Measurements from ENCODE around the gene TRAF4. TPM values are rescaled to one million over a fixed set of nuclear protein-coding genes. Genes with fewer than 3 reads are reported as not detected.
"Not testable (repeated sequence)": the region's sequence is repeated elsewhere in the genome, so short reads cannot be mapped to it uniquely, and the experiment has no call there.

The TRAF4 gene
- total RNA-seq, 1 donor from 2014 or later = 35.6 TPM

GRCh38 chr17:28714281-28714680 is 29.5 kb upstream of the TRAF4 start:
- DNase-seq = no peak

- no peak for DNase-seq
Observed at GRCh38 chr17:28715217-28715616, 28.6 kb upstream of the TRAF4 start.

DNA sequence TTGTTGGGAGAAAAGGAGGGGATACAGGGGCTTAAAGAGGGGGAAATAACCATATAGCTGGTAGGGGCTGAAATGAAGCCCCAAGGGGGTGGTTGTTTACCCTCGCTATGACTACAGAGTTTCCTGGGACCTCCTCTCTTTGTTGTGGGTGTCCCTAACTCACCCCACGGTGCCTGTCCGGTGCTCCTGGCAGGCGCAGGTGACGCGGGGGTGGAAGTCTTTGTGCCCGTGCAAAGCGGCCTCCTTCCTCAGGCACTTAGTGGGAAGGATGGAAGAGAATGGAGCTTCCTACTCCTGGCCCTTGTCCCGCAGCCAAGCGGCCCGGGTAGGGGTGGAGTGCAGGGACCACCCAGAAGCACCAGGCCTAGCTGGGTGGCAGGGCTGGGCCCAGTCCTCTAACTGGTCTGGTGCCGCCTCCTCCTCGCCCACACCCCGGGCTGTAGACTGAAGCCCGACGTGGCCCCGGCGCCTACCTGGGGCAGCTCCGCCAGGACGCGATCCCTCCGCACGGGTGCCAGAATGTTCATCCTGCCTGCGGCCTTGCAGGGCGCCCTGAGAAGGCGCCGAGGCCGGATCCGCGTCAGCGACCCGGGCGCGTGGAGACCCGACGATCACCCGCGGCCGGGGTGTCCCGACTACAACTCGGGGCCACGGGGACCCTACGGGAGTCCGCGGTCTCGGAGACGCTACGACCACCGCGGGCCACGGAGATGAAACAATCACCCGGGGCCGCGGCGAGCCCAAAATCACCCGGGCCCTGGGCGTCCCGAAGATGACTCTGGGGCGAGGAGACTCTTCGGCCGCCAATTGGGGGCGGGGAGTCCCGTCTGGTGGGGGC is 26.9 kb upstream of the TRAF4 start:
- no peak for DNase-seq

DNA sequence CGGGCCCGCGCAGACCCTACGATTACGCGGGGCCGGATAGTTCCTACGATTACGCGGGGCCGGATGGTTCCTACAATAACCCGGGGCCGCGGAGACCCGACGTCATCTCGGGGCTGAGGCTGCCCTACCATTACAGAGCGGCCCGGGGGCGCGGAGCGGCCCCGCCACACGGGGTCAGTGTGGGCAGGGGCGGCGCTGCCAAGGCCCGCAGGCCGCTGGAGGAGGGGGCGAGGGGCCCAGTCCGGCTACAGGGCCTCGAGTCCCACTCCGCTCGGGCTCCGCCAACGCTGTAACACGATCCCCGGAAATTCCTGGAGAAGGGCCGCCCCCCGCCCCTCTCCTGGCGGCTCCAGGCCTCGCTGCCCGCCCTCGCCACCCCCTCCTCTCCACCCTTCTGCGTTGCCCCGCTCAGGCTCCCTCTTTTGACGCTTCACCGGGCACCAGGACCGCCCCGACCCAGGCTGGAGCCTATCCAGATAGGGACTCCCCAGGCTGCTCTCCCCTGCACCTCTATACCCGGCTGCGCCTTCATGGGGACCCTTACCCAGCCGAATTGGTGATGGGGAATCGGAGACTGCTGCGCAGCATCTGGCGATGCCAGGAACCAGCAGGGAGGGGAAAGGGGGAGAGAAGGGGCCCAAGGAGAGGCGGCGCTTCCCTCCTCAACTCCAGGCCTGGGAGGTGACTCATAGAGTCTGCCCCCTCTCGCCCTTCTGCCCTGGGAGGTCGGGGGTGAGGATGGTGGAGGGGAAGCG is 26.1 kb upstream of the TRAF4 start, which contains the start of gene RAB34:
RAB34 (minus strand) TSS at position 291 of the 755 bp plus-strand sequence. CDS start 602 bp downstream, outside the sequence.
- DNase-seq = no peak

GRCh38 chr17:28718333-28719020 is 25.3 kb upstream of the TRAF4 start:
- no peak for DNase-seq

GRCh38 chr17:28719021-28719433 is 24.8 kb upstream of the TRAF4 start:
- DNase-seq = no peak

DNA sequence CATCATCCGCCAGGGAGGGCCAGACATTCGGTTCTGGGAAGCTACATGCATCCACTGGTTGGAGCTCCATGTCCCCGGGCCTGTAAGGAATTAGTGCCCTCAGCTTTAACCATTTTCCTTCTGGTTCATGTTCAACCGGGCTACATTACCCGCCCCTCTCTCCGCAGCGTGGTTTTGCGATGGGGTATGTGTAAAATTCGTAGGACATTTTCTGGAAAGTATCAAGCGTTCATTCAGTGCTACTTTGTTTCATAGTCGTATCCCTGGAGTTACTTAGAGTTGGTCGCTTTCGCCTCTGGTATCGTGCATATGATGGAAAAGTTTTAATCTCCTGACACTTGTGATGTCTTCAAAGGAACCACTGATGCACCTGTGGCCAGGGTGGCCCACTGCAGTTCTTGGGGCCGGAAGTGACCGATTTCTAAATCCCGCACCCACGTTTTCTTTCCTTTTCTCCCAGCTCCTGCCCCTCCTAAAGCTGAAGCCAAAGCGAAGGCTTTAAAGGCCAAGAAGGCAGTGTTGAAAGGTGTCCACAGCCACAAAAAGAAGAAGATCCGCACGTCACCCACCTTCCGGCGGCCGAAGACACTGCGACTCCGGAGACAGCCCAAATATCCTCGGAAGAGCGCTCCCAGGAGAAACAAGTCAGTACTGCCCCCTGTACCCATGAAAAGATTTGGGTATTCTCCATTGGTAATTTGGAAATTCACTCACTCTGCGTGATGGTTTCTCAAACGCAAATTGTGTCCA is 23.4 kb upstream of the TRAF4 start:
- DNase-seq = no peak

- not testable (repeated sequence) for DNase-seq
Observed at GRCh38 chr17:28720997-28721329, 22.8 kb upstream of the TRAF4 start.

DNA sequence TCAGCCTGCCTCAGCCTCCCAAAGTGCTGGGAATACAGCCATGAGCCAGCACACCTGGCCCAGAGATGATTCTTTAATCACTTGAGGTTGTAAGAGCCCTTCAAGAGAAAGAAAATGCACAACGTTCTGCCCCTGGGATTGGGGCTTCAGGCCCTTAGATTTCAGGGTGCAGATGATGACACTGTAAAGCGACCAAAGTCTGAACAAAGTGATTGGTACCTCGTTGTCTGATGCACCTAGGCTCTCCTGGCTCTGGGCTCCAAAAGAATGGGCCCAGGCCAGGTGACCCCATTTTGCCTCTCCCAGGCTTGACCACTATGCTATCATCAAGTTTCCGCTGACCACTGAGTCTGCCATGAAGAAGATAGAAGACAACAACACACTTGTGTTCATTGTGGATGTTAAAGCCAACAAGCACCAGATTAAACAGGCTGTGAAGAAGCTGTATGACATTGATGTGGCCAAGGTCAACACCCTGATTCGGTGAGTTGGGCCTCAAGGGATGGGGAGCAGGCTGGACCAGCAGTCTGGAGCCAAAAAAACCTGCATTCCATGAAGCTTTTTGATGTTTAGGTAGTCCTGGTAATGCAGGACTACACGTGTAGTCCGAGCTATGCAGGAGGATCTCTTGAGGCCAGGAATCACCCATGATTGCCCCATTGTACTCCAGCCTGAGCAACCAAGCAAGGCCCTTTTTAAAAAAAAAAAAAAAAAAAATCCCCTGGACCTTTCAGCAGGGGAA is 21.2 kb upstream of the TRAF4 start:
- DNase-seq = no peak

- DNase-seq = no peak
Observed at GRCh38 chr17:28723159-28723835, 20.5 kb upstream of the TRAF4 start.

- DNase-seq = not testable (repeated sequence)
Observed at GRCh38 chr17:28723836-28724499, 19.8 kb upstream of the TRAF4 start.

DNA sequence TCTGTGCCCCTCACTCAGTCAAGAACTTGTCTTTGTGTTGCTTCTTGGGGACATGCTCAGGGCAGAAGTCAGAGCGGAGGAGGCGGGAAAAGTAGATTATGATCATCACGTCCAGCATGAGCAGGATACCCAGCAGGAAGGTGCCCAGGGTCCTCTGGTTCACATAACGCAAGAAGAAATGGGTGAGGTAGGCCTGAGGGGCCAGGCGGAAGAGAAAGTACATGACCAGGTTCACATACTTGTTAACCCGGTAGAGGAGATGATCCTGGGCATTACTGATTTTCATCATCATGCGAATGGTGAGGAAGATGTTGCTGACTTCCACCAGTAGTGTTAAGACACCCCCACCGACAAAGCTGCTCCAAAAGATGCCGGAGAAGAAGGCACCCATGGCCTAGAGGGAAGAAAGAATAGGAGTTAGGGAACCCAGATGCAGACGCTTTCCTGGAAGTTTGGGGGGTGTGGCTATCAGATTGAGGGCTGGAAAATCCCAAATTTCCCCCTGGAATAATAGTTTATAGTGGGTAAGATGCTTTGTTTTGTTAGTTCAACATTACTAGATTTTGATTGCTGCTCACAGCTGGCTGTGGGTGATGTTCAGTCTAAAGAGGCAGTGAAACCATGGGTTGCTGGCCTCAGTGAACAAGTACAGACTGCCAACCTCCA is 19.2 kb upstream of the TRAF4 start:
- no peak for DNase-seq

GRCh38 chr17:28725166-28725659 is 18.6 kb upstream of the TRAF4 start:
- DNase-seq = no peak

DNA sequence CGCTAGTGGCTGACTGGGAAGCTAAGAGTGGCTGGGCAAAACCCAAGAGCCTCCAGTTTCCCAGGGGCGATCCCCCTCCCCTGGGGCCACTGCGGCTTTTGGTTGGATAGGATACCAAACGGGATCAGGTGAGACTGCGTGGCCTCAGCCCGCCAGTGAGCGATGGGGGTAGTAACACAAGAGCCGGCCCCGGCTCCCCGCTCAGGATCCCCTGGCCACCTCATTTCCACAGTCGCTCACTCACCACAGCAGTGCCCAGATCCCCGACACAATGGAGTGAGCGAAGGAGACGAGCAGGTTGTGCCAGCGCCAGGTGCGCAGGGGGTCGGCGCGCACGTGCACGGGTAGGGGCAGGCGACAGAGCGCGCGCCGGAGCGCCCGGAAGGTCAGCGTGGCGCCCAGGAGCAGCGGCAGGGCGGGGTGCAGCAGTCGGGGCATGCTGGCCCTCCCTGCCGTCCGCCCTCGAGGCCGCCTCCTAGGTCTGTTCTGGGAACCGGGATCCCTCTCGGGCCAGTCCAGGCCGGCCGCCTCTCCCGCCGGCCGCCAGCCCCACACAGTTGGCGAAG is 18.1 kb upstream of the TRAF4 start:
- DNase-seq = no peak

GRCh38 chr17:28726226-28726626 is 17.6 kb upstream of the TRAF4 start, which contains the start of gene TLCD1:
Gene TLCD1, minus strand, starts transcription at chr17:28726233. Its CDS starts 136 bp downstream, at chr17:28726097.
- peak; percentile 35 for DNase-seq

GRCh38 chr17:28726627-28727491 is 17.0 kb upstream of the TRAF4 start:
- peak; percentile 91 for DNase-seq

- peak; percentile 82 for DNase-seq
Observed at GRCh38 chr17:28728364-28729200, 15.2 kb upstream of the TRAF4 start, which contains the start of gene NEK8. Gene NEK8, plus strand, starts transcription at chr17:28728788. Its CDS starts 26 bp downstream, at chr17:28728814.
